ENCODE measurements around the gene ISM1.

The ISM1 gene

GRCh38 chr20:13267231-13267630 lies 46.2 kb downstream of the ISM1 start:
- Histone ChIP-seq H3K79me2 (ENCODE audit: low read length) (no peaks in the 10 kb centered on the region), H3K9me3 (replicated peaks; ENCODE audit: insufficient read depth, low read length) (no peaks in the 10 kb centered on the region), H3K36me3 (replicated peaks; ENCODE audit: insufficient read depth, low read length) (no peaks in the 10 kb centered on the region), H3K9ac (ENCODE audit: low read length) (no peak overlapping the region), H3K4me1 (ENCODE audit: low read length) (no peaks in the 10 kb centered on the region), H2AFZ (ENCODE audit: low read length) (no peak overlapping the region), H3K4me2 (ENCODE audit: low read depth, low read length) (no peak overlapping the region), H3K27me3 (replicated peaks; ENCODE audit: insufficient read depth, low read length) (no peaks in the 10 kb centered on the region), H3K4me3 (ENCODE audit: low read length) (no peak overlapping the region), H4K20me1 (ENCODE audit: insufficient read depth, low read length) (no peaks in the 10 kb centered on the region), H3F3A (ENCODE audit: insufficient read depth, low read length) (no peaks in the 10 kb centered on the region), H3K9me2 (replicated peaks; ENCODE audit: insufficient read depth, low read length) (no peaks in the 10 kb centered on the region), H3K27ac (ENCODE audit: low read length) (no peak overlapping the region)
- DNase-seq: no peak
- TF ChIP-seq, protein P1, sequence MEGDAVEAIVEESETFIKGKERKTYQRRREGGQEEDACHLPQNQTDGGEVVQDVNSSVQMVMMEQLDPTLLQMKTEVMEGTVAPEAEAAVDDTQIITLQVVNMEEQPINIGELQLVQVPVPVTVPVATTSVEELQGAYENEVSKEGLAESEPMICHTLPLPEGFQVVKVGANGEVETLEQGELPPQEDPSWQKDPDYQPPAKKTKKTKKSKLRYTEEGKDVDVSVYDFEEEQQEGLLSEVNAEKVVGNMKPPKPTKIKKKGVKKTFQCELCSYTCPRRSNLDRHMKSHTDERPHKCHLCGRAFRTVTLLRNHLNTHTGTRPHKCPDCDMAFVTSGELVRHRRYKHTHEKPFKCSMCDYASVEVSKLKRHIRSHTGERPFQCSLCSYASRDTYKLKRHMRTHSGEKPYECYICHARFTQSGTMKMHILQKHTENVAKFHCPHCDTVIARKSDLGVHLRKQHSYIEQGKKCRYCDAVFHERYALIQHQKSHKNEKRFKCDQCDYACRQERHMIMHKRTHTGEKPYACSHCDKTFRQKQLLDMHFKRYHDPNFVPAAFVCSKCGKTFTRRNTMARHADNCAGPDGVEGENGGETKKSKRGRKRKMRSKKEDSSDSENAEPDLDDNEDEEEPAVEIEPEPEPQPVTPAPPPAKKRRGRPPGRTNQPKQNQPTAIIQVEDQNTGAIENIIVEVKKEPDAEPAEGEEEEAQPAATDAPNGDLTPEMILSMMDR (IDR thresholded peaks at IDR 0.05; ENCODE audit: low read length): no peak

DNA sequence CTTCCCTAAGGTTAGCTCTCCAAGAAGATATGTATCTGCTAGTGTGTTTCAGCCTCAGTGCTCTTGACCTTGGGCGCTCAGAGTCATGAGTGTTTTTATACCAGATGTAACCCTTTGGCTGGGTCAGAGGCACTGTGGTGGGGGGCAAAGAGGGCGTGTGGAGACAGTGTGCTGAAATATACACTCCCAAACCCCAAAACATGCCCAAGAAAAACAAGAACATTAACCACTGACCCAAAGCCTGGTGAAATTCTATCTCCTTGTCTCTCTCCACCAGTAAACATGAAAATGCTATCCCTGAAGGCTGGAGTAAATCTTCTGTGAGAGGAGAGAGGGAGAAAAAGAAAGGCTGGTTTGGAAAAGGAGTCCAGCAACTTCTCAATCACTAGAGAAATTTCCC lies 47.9 kb downstream of the ISM1 start:
- TF ChIP-seq EZH2phosphoT487 (IDR thresholded peaks at IDR 0.05; ENCODE audit: low read length): no peak
- no peak for TF ChIP-seq EZH2 (optimal IDR thresholded peaks at IDR 0.05; ENCODE audit: low read depth, low read length)
- TF ChIP-seq, protein P1 (IDR thresholded peaks at IDR 0.05; ENCODE audit: low read length): no peak
- no peak overlapping the region for H3K27ac ChIP-seq (ENCODE audit: low read length)
- no peaks in the 10 kb centered on the region for H3F3A ChIP-seq (ENCODE audit: insufficient read depth, low read length)
- H3K9me2 ChIP-seq (replicated peaks; ENCODE audit: insufficient read depth, low read length): no peaks in the 10 kb centered on the region
- DNase-seq: no peak
- no peak overlapping the region for H2AFZ ChIP-seq (ENCODE audit: low read length)
- H3K4me1 ChIP-seq (ENCODE audit: low read length): no peaks in the 10 kb centered on the region
- H3K79me2 ChIP-seq (ENCODE audit: low read length): no peaks in the 10 kb centered on the region
- no peaks in the 10 kb centered on the region for H4K20me1 ChIP-seq (ENCODE audit: insufficient read depth, low read length)
- H3K27me3 ChIP-seq (replicated peaks; ENCODE audit: insufficient read depth, low read length): no peaks in the 10 kb centered on the region
- no peak overlapping the region for H3K4me3 ChIP-seq (ENCODE audit: low read length)
- no peaks in the 10 kb centered on the region for H3K36me3 ChIP-seq (replicated peaks; ENCODE audit: insufficient read depth, low read length)
- no peak overlapping the region for H3K9ac ChIP-seq (ENCODE audit: low read length)
- H3K4me2 ChIP-seq (ENCODE audit: low read depth, low read length): no peak overlapping the region
- no peaks in the 10 kb centered on the region for H3K9me3 ChIP-seq (replicated peaks; ENCODE audit: insufficient read depth, low read length)

DNA sequence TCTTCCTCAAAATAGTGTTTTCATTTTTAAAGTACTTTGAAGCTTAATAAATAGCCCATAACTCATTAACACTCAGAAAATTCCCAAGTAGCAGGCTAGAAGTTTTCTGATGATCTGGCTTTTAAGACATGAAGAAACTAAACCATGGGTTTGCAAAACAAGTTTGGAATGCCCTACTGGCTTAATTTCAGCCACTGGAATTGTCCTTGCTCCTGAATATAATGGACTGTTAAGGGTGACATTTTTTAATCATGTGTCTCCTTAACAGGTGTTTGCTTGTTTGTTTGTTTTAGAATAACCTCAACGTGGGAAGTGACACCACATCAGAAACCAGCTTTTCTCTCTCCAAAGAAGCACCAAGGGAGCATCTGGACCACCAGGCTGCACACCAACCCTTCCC lies 49.1 kb downstream of the ISM1 start:
- no peak for DNase-seq
- Histone ChIP-seq H3K27me3 (replicated peaks; ENCODE audit: insufficient read depth, low read length) (no peaks in the 10 kb centered on the region), H3K36me3 (replicated peaks; ENCODE audit: insufficient read depth, low read length) (no peaks in the 10 kb centered on the region), H4K20me1 (ENCODE audit: insufficient read depth, low read length) (no peaks in the 10 kb centered on the region), H3K4me1 (ENCODE audit: low read length) (no peaks in the 10 kb centered on the region), H3K9me3 (replicated peaks; ENCODE audit: insufficient read depth, low read length) (no peaks in the 10 kb centered on the region), H3K4me2 (ENCODE audit: low read depth, low read length) (no peak overlapping the region), H3K9me2 (replicated peaks; ENCODE audit: insufficient read depth, low read length) (no peaks in the 10 kb centered on the region), H3K79me2 (ENCODE audit: low read length) (no peaks in the 10 kb centered on the region), H3K4me3 (ENCODE audit: low read length) (no peak overlapping the region), H3K27ac (ENCODE audit: low read length) (no peak overlapping the region), H3F3A (ENCODE audit: insufficient read depth, low read length) (no peaks in the 10 kb centered on the region), H2AFZ (ENCODE audit: low read length) (no peak overlapping the region), H3K9ac (ENCODE audit: low read length) (no peak overlapping the region)
- TF ChIP-seq EZH2 (optimal IDR thresholded peaks at IDR 0.05; ENCODE audit: low read depth, low read length) (no peak), EZH2phosphoT487 (IDR thresholded peaks at IDR 0.05; ENCODE audit: low read length) (no peak)
- TF ChIP-seq, protein P1 (IDR thresholded peaks at IDR 0.05; ENCODE audit: low read length): no peak

Measured in MM.1S (cell line).